ENCODE measurements around the gene PPP1R1C.

DNA sequence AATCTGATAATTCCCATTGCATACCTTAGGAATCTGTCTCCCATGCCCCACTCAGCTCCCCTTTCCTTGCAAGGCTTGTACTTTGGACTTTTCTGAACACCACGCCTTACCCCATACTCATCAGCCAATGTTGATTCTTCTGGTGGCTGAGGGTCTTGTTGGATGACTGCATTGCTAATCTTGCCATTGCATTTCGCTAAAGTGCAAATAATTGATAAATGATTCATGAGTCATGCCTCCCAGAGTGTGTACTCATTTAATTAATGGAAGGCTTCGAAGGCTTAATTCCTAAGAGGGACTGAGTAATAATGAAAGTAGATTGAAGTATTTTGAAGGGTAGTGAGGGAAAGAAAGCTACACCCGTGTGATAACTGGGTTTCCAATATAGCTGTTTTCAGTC lies 28.0 kb upstream of the PPP1R1C start:
- TF ChIP-seq, protein P1, sequence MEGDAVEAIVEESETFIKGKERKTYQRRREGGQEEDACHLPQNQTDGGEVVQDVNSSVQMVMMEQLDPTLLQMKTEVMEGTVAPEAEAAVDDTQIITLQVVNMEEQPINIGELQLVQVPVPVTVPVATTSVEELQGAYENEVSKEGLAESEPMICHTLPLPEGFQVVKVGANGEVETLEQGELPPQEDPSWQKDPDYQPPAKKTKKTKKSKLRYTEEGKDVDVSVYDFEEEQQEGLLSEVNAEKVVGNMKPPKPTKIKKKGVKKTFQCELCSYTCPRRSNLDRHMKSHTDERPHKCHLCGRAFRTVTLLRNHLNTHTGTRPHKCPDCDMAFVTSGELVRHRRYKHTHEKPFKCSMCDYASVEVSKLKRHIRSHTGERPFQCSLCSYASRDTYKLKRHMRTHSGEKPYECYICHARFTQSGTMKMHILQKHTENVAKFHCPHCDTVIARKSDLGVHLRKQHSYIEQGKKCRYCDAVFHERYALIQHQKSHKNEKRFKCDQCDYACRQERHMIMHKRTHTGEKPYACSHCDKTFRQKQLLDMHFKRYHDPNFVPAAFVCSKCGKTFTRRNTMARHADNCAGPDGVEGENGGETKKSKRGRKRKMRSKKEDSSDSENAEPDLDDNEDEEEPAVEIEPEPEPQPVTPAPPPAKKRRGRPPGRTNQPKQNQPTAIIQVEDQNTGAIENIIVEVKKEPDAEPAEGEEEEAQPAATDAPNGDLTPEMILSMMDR (IDR thresholded peaks at IDR 0.05) = no peak
- TF ChIP-seq EP300 (IDR thresholded peaks at IDR 0.05; ENCODE audit: low read depth) (no peak), POLR2A (IDR thresholded peaks at IDR 0.05) (no peak), POLR2AphosphoS5 (IDR thresholded peaks at IDR 0.05) (no peak)

Data from transverse colon (tissue), 4 donors.